Right lung (tissue), 5 donors: ENCODE data around the gene TNIK. TPM values are rescaled to one million over a fixed set of nuclear protein-coding genes. Genes with fewer than 3 reads are reported as not detected.
"Not testable (repeated sequence)": the region's sequence is repeated elsewhere in the genome, so short reads cannot be mapped to it uniquely, and the experiment has no call there.

ENCODE experiments used
- DNase-seq, 2 donors: peaks; one replicate each; pipeline ENCODE4 v3.0.0-alpha.2; 2013
- polyA plus RNA-seq, 5 donors: library from polyadenylated mRNA; unstranded; fragments of 120-200 nt; gene quantifications; one replicate each; pipeline versions ENCODE4 v1.2.1 to v1.2.3, GENCODE V29; 2013; ENCODE audit warnings: inconsistent platforms in 1 of 5, low replicate concordance in 1 of 5; ENCODE audit not compliant: insufficient read length in 5 of 5, insufficient read depth in 1 of 5

The TNIK gene
- polyA plus RNA-seq, 5 donors, result 11.5 to 21.1 (median 16.2) TPM

DNA sequence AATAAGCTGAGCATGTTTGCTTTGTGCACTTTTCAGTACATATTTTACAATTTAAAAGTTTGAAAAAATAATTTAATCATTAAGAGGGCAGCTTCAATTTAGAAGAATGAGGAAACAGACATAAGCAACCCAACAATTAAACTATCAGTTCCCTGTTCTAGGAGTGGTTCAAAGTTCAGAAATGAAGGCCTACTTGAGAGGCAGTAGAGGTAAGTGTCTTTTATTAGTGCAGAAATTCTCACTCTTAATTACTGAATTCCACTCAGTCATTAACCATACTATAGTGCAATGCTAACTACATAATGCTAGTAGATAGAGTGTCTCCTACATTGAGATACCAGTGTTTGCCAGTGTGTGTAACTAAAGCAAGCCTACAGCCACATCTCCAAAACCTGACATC is 73.1 kb downstream of the TNIK start:
- DNase-seq, result no peak

DNA sequence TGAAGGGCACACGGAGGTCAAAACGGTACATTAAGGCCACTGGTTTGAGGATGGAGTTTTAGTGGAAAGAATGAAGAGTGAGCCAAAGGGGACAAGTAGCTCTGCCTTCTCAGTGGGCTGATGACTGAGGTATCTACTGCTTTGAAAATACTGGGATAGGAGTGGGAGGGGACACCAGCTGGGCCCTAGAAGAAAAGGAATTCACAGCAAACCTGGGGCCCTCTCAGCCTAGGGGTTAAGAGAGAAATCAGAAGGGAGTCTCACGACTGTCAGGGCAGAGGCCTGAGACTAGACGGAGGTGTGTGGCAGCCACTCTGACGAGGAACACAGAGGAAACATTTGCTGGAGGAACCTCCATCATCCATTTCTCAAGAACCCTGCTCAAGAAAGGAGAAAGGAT is 75.1 kb downstream of the TNIK start:
- DNase-seq, result no peak

DNA sequence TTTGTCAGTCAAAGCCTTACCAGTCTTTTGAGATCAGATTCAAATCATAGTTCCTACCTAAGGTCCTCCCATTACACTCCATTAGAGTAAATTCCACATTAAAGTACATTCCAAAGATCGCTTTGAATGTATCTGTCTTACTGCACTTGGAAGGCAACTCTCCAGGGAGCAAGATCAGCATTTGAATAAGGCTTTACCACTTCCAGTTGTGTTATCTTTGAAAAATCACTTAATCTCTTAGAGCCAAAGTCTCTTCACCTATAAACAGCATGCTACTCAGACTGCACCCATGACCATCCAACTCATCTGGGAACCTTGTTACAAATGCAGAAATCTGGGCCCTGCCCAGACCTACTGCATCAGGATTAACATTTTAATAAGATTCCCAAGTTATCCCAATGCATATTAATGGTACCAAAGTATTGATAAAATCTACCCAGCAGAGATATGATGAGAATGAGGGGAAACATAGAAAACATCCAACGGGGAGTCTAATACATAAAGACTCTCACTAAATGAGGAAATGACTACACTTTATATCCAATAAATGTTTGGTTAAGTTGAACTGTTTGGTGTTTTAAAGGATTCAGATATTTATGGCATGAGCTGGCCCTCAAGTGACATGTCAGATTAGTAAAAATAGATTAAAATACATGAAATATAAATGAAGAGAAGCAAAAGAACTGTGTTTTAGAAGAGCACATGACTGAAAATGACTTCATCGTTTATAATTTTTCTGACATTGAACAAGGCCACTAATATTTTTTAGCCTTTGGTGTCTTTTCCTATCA is 75.9 kb downstream of the TNIK start:
- DNase-seq, result no peak

DNA sequence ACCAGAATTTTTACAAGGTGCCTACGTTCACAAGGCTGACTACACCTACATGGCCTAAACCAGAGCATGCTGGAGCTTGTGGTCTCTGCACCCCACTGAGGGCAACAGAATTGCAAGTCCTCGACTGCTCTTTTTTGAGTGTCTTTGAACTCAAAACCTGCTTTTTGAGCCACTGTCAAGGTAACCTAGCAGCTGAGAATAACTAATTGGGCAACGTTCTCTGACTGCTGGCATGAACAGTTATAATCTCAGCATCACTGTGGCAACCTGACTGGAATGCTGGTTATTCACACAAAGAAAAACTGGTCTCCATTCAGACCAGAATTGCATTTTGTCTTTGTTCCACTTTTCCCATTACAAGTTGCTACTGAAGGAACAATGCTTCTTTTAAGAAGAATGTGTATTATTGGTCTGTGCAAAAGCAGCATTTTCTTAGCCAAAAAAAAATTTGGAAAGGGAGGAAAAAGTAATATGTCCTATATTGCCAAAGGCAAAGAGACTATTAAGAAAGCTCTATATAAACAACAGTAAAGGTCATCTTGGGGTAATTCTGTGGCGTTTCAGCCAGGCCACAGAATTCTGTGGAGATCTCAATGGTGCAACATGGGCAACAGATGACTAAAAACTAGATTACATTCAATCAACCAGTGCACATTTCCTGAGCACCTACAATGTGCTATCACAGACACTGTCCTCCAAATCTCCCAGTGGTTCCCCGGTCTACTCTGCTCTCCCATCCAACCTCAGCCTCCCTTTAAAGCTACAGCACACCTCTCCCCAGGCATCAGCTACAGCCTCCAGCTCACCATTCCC is 76.8 kb downstream of the TNIK start:
- no peak for DNase-seq

DNA sequence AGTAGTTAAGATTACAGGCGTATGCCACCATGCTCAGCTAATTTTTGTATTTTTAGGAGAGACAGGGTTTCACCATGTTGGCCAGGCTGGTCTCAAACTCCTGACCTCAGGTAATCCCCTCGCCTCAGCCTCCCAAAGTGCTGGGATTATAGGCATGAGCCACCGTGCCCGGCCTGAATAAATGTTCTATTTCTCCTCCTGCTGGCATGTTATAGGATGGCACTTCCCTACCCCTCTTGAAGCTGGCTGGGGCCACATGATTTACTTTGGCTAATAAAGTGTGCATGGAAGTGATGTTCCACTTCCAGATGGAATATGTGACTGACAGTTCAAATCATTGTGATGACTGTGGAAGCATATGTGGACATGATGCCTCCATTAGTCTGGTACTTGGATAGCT is 77.9 kb downstream of the TNIK start:
- not testable (repeated sequence) for DNase-seq

DNA sequence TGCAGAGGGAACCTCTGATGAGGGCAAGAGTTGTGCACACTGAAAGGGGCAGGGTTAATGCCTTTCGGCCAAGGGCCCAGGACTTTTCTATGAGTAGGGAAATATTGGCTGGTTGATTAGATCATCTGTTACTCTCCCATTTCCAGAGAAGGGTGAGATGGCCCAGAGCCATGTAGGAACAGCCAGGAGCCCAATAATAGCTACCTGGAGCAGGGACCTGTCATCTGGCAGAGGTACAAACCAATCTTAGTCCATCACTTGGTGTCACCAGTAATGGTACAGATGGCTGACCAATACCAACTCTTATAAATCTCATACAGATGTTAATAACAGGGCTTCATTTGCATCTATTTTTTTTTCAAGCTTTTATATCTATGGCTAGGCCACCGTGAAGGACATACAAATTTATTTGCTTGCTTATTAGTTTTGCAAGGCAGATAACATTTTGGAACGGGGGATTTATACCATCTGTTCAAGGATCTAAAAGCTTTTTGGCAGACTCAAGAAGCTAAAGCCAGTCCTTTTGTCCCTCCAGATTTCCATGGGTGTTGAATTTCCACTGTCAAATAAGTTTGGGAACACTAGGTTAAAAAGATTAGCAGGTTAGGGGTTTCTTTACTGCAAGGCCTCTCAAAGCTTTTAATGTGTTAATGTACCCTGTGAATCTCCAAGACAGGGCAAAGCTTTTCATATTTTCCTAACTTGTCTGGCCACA is 79.3 kb downstream of the TNIK start:
- peak; percentile 45 to 52 for DNase-seq

DNA sequence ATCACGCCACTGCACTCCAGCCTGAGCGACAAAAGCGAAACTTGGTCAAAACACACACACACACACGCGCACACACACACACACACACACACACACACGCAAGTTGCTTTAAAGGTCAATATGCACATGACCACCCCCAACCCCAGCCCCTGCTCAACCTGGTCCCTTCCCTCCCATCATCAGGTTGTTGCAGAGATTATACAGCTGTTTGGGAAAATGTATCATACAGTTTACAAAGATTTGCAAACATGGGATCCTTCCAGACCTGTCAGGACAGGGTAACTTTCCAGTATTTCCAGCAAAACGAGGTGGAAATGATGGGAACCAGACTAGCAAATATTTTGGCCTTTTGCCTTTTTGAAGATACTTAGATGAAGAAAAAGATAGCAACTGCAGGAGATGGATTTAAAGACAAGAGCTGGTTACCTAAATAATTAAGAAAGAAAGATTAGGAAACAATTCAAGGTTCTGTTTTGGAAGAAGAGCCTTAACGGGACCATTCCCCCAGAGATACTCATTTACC is 80.2 kb downstream of the TNIK start:
- peak in 1 of 2 donors; percentile 38 for DNase-seq

DNA sequence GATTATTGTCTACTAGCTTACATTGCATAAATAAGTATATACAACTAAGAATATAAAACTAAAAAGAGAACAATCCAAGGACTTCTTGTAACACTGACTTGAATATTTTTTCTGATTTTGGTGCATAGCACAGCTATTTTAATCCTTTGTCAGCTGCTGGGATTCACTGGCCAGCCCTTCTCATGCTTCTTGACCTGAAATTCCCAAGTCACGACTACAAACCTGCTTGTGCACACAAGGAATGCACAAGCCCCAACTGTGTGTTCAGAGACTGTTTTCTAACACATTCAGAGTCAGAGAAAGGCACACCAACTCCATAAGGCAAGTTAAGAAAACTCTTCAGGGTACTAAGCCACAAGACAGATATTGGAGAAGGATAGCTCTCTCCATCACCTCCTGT is 80.9 kb downstream of the TNIK start:
- DNase-seq, result no peak

DNA sequence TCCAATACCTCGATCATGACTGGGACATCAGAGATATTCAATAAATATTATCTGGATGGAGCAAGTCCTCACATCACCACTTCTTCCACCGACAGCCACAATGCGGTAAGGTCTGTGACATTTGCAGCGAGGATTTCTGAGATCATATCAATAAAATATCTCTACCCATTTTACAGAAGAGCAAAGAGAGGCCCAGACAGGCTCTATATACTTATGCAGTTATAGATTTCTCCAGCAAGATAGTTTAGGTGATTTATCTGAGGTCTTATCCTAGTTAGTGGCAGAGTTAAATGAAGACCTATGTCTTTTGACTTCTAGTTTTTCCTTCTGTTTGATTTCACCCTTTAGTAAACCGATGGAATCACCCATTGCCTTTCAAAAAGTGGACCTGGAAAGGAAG is 81.6 kb downstream of the TNIK start:
- no peak for DNase-seq

DNA sequence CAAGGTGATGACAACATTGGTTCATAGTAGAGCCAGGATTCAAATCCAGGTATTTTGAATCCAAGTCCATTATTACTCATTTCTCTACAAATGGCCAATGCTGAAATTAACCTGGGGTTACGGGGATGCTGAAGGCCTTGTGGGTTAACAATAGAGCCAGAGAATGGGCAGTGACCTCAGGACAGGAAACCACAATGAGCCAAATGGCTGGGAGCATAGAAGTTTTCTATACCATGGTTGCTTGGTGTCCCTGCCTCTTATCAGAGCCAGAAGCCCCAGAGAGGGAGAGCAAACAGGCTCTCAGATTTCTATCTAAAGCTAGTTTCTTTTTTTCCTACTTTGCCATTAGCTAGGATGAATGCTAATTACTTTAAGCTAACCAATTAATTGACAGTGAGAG is 82.3 kb downstream of the TNIK start:
- no peak for DNase-seq

DNA sequence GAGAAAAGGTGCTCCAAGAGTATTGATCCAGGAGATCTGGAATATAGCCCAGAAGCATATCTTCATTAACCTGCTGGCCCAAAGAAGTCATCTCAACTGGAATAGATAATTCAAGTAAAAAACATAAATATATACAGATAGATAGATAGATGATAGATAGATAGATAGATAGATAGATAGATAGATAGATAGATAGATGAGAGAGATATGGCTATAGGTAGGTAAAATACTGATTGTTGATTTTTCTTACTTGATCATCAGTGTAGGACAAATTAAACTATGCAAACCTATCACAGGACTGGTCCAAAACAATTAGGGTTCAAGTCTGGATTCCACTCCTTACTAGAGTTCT is 83.6 kb downstream of the TNIK start:
- no peak for DNase-seq

DNA sequence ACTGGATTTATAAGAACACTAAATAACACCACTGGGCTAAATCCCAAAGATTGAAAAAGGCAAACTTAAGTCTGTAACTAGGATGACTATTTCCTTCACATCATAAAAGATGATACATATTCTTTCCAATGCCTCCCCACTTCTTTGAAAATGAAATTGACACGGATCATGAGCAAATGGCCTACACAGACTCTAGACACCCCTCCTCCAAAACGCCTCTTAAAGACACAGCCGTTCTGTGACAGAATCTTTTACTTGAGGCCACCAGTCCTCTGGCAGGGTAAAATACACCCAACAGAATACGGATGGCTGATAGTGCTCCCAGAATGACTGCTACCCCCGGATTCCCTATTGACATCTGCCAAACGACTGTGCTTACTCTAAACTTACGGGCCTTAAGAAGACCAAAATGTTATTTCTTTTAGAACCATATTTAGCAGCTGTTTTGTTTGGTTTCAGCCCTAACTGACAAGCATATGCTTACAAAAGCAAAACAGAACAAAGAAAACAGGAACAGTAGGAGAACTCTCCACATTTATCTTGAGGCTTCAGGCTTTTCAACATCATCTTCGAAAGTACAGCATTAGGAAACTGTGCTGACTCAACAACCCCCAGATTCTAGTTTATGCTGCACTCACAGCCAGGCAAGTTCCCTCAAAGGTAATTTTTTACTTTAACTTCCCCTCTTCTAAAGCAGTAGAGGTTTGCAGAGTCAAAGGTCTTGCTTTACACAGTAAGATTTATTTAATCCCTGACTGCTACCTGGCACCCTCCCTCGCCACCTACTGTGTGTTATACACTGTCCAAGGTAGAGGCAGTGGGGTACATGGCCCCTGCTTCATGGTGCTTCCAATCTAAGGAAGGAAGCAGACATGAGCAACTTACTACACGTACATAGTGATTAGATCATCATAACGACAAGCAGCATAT is 84.3 kb downstream of the TNIK start:
- DNase-seq, result peak; percentile 28

DNA sequence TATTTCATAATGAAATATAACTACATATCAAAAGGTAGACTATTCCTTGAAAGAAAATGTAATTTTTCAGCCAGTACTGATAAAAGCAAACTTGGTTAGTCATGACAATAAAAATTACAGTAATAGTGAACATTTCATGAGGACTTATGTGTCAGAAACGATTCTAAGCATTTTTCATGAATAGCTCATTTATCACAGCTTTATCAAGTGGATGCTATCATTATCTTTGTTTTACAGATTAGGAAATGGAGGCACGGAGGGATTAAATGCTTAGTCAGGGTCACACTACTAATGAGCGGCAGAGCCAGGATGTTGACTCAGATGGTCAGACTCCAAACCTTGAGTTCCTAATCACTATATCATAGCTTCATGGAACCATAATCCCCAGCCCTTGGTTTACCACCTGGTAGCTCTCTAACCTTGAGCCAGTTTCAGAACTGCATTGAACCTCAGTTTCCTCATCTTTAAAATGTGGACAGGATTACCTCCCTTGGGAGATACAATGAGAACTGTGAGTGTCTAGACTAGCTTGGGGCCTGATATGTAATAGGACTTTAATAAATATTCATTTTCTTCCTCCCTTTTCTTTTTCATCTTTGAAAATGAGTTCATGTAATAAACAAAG is 85.4 kb downstream of the TNIK start:
- DNase-seq, result no peak

DNA sequence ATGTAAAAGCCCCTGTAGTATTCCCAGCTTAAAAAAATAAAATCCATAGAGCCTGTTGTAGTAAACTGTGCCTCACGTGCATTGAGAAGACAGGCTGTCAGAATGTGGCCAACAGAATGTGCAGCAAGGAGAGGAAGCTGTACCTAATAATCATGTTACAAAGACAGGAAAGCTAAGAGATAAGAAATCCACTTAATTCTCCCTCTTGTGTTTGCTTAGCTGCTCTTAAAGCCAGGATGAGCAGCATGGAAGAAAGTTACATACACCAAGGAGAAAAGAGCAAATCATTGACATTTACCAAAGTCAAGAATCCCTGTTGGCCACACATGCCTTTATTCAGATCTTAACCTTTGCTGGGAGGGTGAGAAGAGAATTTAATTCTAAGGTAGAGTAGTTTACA is 85.9 kb downstream of the TNIK start:
- DNase-seq, result no peak

DNA sequence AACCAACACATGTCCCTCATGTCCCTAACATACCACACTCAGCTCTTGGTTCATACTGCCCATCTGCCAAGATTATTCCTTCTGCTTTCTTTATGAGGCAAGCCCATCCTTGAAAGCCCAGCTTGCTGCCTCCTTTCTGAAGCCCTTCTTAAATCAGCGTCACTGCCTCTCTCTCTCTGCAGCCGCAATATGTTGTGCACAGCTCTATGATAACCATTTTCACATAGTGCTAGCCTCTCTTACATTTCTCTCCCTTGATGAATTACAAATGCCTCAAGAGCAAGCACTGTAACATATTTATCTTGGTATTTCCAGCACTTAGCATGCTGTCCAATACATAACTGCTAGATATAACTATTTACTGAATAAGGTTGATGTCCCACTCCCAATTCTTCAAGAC is 86.5 kb downstream of the TNIK start:
- no peak for DNase-seq

DNA sequence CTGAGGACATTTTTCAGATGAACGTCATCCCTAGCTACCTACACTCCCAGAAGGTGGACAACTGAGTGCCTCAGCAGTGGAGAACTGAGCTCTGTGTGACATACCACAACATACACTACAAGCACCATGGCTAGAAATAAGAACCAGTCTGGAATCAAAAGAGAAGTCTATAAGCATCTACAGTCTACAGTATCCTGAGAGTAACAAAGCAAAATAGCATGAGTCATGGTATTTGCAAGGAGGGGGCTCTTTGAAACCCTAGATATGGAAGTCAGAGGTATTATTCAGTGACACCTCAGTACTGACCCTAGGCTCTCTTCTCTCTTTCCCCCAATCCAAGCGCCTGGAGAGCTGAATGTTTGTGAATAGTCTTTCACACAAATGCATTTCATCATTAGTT is 87.5 kb downstream of the TNIK start:
- no peak for DNase-seq

DNA sequence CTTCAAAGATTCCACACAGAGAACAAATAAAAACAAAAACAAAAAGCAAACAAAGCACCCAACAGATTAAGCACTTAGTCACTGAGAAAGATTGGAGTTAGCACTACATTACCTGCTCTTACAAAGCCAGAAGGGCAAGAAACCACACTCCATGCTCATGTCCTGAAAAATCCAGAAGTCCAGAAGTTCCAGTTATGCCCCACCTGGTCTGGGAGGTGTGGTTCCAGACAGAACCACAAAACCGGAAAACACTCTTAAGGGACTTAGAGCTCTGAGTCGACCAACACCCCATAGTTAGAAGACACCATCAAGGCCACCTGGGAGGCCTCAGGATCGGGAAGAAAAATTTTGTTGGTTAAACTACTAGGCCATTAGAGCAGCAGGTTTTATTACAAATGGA is 88.9 kb downstream of the TNIK start:
- DNase-seq, result no peak

DNA sequence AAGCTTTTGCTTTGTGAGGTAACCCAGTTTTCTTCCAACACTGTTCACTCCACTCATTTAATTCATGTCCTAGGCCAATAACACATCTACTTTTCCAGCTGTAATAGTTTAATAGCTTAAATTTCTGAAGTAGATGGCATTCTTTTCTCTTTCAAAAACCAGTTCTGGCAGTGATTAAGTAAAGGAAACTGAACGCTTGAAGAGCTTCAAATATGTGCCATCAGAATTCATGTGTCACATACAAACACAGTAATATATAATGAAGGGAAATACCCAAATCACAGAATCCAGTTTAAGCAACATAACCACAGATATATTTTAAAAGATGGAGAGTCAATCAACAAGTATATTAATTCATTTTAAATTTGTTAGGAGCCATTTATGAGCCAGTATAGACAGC is 91.0 kb downstream of the TNIK start:
- DNase-seq, result no peak

DNA sequence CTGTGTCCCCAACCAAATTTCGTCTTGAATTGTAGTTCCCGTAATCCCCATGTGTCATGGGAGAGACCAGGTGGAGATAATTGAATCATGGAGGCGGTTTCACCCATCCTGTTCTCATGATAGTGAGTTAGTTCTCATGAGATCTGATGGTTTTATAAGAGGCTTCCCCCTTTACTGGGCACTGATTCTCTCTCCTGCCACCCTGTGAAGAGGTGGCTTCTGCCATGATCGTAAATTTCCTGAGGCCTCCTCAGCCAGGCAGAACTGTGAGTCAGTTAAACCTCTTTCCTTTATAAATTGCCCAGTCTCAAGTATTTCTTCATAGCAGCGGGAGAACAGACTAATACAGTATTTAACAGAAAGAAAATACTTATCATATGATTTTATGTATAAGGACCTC is 93.5 kb downstream of the TNIK start:
- not testable (repeated sequence) for DNase-seq

DNA sequence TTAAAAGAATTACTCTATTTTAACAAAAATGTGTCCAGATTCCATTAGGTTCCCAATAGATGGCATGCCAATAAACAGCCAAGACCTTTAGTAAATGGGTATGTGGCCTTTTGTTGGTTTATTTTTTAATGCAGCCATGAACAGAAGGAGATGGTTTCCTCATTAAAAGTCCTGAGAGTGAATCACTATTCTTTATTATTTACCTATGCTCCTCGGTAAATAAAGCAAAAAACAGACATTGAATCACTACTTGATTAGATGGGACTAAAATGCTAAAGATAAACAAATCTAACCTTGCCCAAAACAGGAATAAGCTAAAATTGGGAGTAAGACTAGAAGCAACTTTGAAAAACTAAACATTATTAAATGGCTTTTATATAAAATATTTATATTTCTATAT is 94.2 kb downstream of the TNIK start:
- DNase-seq, result no peak

DNA sequence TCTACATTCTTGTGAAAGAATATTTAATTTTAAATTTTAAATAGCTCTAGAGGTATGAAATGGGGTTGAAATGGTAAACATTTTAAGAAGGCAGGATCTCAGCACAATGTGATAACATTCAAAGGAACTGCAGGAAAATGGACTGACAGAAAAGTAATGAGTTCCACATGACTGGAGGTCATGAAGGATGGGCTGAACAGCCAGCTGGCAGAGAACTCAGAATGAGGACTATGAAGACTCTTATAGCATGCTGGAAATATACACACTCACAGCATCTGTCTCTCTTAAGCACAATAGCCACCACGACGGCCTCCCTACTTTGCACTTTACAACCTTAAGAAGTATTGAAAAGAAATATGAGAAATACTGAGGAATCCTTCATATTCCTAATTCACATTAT is 94.7 kb downstream of the TNIK start:
- DNase-seq, result no peak
